Limb (tissue), 2 donors: ENCODE results near the gene SBK2.

Experiments
- DNase-seq, 2 donors: peaks; one replicate each; pipeline ENCODE4 v3.0.0-alpha.2; 2016; ENCODE audit errors: extremely low spot score in 2 of 2

Gene SBK2

GRCh38 chr19:55486971-55487923 is 49.7 kb downstream of the SBK2 start:
- peak; percentile 80 to 86 for DNase-seq

- peak in 1 of 2 donors; percentile 42 for DNase-seq
Measured at GRCh38 chr19:55486043-55486970, 50.6 kb downstream of the SBK2 start.

DNA sequence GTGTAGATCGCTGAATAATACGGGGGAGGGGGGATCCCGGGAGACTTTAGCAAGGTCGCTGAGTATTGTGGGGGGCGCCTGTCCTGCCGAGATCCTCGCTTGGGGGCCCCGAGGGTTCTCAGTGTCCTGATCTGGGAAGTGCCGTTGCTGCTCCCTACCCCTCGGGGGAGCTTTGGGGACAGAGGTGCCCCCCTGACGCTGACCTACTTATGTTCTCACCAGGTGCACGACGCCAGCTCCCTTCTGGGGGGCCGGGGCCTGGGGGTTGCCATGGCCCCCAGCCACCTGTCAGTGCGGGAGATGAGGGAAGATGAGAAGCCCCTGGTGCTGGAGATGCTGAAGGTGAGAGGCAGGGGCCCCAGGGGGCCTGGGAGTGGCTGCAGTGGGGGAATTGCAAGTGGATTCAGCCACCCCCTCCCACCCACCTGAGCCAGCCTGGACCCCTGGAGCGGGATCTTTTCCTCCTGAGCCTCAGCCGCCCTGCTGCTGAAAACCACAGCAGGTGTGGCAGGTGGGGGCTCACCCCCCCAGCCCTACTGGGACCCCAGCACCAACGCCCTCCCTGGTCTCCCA is 51.4 kb downstream of the SBK2 start:
- DNase-seq = no peak

- peak; percentile 75 to 93 for DNase-seq
Measured at GRCh38 chr19:55484593-55485438, 52.1 kb downstream of the SBK2 start, which contains the start of gene NAT14. NAT14 (plus strand) TSS chr19:55485188; CDS start chr19:55485709, 521 bp downstream.

DNA sequence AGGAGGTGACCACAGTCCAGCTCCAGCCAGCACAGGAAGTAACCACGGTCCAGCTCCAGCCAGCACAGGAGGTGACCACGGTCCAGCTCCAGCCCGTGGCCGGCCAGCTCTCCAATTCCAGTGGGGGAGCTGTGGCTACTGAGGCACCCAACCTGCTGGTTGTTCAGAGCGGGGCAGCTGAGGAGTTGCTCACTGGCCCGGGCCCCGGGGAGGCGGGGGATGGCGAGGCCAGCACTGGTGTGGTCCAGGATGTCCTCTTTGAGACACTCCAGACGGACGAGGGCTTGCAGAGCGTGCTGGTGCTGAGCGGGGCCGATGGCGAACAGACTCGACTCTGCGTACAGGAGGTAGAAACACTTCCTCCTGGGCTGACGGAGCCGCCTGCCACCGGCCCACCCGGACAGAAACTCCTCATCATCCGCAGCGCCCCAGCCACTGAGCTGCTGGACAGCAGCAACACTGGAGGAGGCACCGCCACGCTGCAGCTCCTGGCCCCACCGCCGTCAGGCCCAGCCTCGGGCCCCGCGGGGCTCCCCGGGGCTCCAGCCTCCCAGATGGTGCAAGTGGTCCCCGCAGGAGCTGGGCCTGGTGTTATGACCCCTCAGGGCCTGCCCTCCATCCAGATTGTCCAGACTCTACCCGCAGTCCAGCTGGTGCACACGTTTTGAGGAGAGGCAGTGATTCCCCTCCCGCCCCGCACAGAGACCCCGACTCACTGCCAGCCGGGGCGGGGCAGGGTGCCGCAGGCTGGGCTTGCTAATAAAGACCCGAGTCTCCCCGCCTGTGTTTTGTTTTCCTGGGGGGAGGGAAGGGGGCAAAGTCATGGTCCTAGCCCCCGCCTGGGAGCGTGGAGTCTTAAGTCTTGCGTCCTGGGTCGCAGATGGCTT is 53.0 kb downstream of the SBK2 start:
- peak in 1 of 2 donors; percentile 32 for DNase-seq

DNA sequence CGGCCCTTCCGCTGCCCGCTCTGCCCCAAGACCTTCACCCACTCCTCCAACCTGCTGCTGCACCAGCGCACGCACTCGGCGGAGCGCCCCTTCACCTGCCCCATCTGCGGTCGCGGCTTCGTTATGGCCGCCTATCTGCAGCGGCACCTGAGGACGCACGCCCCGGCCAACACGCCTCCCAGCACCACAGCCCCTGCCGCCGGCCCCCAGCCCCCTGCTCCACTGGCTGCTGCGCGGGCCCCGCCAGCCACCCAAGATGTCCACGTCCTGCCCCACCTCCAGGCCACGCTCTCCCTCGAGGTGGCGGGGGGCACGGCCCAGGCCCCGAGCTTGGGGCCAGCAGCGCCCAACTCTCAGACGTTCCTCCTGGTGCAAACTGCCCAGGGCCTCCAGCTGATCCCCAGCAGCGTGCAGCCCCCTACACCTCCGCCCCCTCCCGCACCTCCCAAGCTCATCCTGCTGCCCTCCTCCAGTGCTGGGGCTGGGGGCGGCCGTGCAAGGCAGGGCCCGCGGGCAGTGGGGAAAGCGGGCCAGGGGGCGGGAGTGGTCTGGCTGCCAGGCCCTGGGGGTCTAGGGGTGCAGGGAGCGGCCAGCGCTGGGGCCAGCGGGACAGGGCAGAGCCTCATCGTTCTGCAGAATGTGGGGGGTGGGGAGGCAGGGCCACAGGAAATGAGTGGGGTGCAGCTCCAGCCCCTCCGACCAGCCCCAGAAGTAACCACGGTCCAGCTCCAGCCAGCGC is 53.8 kb downstream of the SBK2 start:
- DNase-seq = no peak

DNA sequence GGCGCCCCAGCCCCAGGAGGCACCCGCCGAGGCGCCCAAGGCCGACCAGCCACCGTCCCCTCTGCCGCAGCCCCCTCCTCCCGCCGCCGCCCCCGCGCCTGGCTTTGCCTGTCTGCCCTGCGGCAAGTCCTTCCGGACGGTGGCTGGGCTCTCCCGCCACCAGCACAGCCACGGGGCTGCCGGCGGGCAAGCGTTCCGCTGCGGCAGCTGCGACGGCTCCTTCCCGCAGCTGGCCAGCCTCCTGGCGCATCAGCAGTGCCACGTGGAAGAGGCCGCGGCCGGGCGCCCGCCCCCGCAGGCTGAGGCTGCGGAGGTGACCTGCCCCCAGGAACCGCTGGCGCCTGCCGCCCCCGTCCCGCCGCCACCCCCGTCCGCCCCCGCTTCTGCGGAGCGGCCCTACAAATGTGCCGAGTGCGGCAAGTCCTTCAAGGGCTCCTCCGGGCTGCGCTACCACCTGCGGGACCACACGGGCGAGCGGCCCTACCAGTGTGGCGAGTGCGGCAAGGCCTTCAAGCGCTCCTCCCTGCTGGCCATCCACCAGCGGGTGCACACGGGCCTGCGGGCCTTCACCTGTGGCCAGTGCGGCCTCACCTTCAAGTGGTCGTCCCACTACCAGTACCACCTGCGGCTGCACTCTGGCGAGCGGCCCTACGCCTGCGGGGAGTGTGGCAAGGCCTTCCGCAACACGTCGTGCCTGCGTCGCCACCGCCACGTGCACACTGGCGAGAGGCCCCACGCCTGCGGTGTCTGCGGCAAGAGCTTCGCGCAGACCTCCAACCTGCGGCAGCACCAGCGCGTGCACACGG is 54.6 kb downstream of the SBK2 start:
- DNase-seq = peak in 1 of 2 donors; percentile 32

DNA sequence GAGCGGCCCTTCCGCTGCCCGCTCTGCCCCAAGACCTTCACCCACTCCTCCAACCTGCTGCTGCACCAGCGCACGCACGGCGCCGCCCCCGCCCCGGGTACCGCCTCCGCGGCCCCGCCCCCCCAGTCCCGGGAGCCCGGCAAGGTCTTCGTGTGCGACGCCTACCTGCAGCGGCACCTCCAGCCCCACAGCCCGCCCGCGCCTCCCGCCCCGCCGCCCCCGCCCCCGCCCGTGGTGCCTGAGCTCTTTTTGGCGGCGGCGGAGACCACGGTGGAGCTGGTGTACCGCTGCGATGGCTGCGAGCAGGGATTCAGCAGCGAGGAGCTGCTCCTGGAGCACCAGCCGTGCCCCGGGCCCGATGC is 55.2 kb downstream of the SBK2 start:
- DNase-seq = no peak

DNA sequence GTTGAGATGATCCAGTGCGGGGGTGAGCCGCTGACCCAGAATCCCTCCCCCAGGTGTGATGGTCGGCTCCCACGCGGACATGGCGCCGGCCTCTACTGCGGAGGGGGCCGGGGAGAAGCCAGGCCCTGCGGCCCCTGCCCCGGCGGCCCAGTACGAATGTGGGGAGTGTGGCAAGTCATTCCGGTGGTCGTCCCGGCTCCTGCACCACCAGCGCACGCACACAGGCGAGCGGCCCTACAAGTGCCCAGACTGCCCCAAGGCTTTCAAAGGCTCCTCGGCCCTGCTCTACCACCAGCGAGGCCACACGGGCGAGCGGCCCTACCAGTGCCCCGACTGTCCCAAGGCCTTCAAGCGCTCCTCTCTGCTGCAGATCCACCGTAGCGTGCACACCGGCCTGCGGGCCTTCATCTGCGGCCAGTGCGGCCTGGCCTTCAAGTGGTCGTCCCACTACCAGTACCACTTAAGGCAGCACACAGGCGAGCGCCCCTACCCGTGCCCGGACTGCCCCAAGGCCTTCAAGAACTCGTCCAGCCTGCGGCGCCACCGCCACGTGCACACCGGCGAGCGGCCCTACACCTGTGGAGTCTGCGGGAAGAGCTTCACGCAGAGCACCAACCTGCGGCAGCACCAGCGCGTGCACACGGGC is 55.7 kb downstream of the SBK2 start:
- no peak for DNase-seq

- DNase-seq = no peak
Measured at GRCh38 chr19:55479451-55480230, 57.3 kb downstream of the SBK2 start.

- DNase-seq = no peak
Measured at GRCh38 chr19:55479045-55479444, 57.9 kb downstream of the SBK2 start.
